C4-2B (cell line): ENCODE measurements around the gene EXOC3L4.

ENCODE experiments used
- ZFX ChIP-seq: fragments of 450-650 bp; IDR thresholded peaks from 2 replicates; pipeline ENCODE4 v1.6.1; 2017
- TF ChIP-seq, protein P1 (sequence below): fragments of 450-650 bp; conservative IDR thresholded peaks from 2 replicates; pipeline ENCODE4 v1.5.1; 2017; ENCODE audit warnings: mild to moderate bottlenecking

DNA sequence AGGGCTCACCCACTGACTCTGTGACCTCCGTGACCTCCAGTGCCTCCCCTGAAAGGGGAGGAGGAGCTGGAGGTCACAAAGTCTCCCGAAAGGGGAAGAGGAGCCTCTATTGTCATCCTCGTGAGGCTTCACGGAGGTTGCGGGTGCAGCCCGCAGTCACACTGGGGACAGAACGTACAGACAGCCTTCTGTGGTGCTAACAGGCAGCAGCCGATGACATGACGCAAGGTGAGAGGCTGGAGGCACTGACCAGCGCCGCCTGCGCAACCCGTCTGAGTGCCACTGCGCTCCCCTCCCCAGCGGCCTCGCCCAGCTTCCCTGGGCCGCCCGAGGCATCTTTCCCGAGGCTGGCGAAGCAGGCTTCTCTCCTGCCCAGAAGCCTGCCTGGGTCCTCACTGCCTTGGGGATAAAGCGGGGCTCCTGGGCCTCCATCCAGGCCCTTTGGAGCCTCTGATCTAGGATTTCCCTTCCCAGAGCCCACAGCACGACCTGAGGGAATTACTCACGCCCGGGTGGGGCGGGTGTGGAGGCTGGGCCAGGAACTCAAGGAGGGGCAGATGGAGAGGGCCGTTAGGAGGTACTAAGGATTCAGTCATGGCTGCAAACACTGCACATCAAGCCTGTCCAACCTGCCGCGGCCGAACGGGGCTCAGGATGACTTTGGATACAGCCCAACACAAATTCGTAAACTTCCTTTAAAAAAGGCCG lies 22.8 kb upstream of the EXOC3L4 start:
- TF ChIP-seq, protein P1, sequence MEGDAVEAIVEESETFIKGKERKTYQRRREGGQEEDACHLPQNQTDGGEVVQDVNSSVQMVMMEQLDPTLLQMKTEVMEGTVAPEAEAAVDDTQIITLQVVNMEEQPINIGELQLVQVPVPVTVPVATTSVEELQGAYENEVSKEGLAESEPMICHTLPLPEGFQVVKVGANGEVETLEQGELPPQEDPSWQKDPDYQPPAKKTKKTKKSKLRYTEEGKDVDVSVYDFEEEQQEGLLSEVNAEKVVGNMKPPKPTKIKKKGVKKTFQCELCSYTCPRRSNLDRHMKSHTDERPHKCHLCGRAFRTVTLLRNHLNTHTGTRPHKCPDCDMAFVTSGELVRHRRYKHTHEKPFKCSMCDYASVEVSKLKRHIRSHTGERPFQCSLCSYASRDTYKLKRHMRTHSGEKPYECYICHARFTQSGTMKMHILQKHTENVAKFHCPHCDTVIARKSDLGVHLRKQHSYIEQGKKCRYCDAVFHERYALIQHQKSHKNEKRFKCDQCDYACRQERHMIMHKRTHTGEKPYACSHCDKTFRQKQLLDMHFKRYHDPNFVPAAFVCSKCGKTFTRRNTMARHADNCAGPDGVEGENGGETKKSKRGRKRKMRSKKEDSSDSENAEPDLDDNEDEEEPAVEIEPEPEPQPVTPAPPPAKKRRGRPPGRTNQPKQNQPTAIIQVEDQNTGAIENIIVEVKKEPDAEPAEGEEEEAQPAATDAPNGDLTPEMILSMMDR, result no peak
- TF ChIP-seq ZFX, result no peak
